Sigmoid colon (tissue), 7 donors: Measurements from ENCODE around the gene CORO2B. TPM values are rescaled to one million over a fixed set of nuclear protein-coding genes. Genes with fewer than 3 reads are reported as not detected.
"Not testable (repeated sequence)": the region's sequence is repeated elsewhere in the genome, so short reads cannot be mapped to it uniquely, and the experiment has no call there.

Experiments used
- DNase-seq: peaks from one replicate; pipeline ENCODE4 v3.0.0-alpha.2; 2019
- H3K27ac ChIP-seq, 4 donors: fragments of 200-600 bp; sonication (generic); one replicate each; pipeline ENCODE4 v1.5.1; 2016 to 2019; ENCODE audit warnings: mild to moderate bottlenecking in 1 of 4
- H3K27me3 ChIP-seq, 3 donors: fragments of 200-600 bp; sonication (generic); one replicate each; pipeline ENCODE4 v1.5.1; 2019; ENCODE audit warnings: mild to moderate bottlenecking in 1 of 3
- H3K36me3 ChIP-seq, 4 donors: fragments of 200-600 bp; sonication (generic); one replicate each; pipeline ENCODE4 v1.5.1; 2016 to 2019
- H3K4me1 ChIP-seq, 4 donors: fragments of 200-600 bp; sonication (generic); one replicate each; pipeline ENCODE4 v1.5.1; 2017 to 2019
- H3K4me3 ChIP-seq, 4 donors: fragments of 200-600 bp; sonication (generic); one replicate each; pipeline ENCODE4 v1.5.1; 2017 to 2019; ENCODE audit warnings: mild to moderate bottlenecking in 2 of 4, moderate library complexity in 1 of 4
- H3K9me3 ChIP-seq, 4 donors: fragments of 200-600 bp in 3 of 4; sonication (generic) in 3 of 4; one replicate each; pipeline versions ENCODE4 v1.5.1 to v1.6.1; 2013 to 2019
- CTCF ChIP-seq, 4 experiments: fragments of 450-650 bp in 3 of 4; fragments of 200-600 bp in 1 of 4; IDR thresholded peaks; one replicate each; pipeline ENCODE4 v1.5.1; 2016 to 2019; ENCODE audit warnings: antibody characterized with exemption in 4 of 4, mild to moderate bottlenecking in 3 of 4, moderate library complexity in 2 of 4
- EP300 ChIP-seq, 4 donors: sonication (generic); formaldehyde crosslinking; IDR thresholded peaks; one replicate each; pipeline ENCODE4 v1.6.1; 2017; ENCODE audit warnings: antibody characterized with exemption in 4 of 4
- POLR2A ChIP-seq, 2 donors: fragments of 450-650 bp; IDR thresholded peaks; one replicate each; pipeline ENCODE4 v1.6.1; 2016; ENCODE audit warnings: antibody characterized with exemption in 2 of 2, mild to moderate bottlenecking in 2 of 2, moderate library complexity in 2 of 2
- POLR2AphosphoS5 ChIP-seq, 4 donors: sonication (generic); formaldehyde crosslinking; IDR thresholded peaks; one replicate each; pipeline ENCODE4 v1.6.1; 2017; ENCODE audit warnings: antibody characterized with exemption in 4 of 4
- WGBS, 2 donors: extraction: QIAGEN DNeasy Blood & Tissue Kit; methylation state at CpG; one replicate each; pipeline ENCODE4 v1.1.7; 2013; 5-methylcytosine and 5-hydroxymethylcytosine counted together
- intact Hi-C: fragments of 100-400 bp; cut with DNase I; formaldehyde crosslinking; loops from one replicate; pipeline ENCODE4 v1.15.1; 2023
- polyA plus RNA-seq, 3 donors: library from polyadenylated mRNA; stranded (reverse); fragments of 200-250 nt; gene quantifications; one replicate each; pipeline ENCODE4 v1.2.3, GENCODE V29; 2013
- total RNA-seq, 4 donors: library from RNA; depleted of rRNA; stranded (reverse); fragments of >200 nt; gene quantifications; one replicate each; pipeline ENCODE4 v1.1.0, GENCODE V29; 2016
- donor health status: healthy with polysubstance abuse.
- donor health status: Bipolar disorder and iron deficiency.
- donor health status: healthy.

Gene CORO2B
- total and polyA plus RNA-seq, 7 donors = 0.46 to 3.9 (median 3.1) TPM

- WGBS, 2 donors = 89 to 96% methylated on average over 4 of the region's 4 CpGs
- TF ChIP-seq EP300 (IDR thresholded peaks at IDR 0.05) = no peak
- no peak for TF ChIP-seq POLR2AphosphoS5 (IDR thresholded peaks at IDR 0.05)
- TF ChIP-seq CTCF (IDR thresholded peaks at IDR 0.05) = no peak
- TF ChIP-seq POLR2A (IDR thresholded peaks at IDR 0.05) = no peak
- Histone ChIP-seq H3K9me3 (no peaks in the 10 kb centered on the region), H3K27me3 (no peaks in the 10 kb centered on the region), H3K4me3 (no peak overlapping the region), H3K4me1 (no peaks in the 10 kb centered on the region), H3K36me3 (no peaks in the 10 kb centered on the region), H3K27ac (no peak overlapping the region)
- intact Hi-C loops = loop anchor here (10.0 kb wide), 2 partner anchors 372 to 422 kb away; no protein-coding TSS in a partner anchor
- peak; percentile 34 for DNase-seq
These were observed 98.1 kb downstream of the CORO2B start for GRCh38 chr15:68676926-68677325.

- Histone ChIP-seq H3K4me1 (no peaks in the 10 kb centered on the region), H3K27ac (no peak overlapping the region), H3K4me3 (no peak overlapping the region), H3K9me3 (no peaks in the 10 kb centered on the region), H3K27me3 (no peaks in the 10 kb centered on the region), H3K36me3 (no peaks in the 10 kb centered on the region)
- WGBS, 2 donors = 85 to 90% methylated on average over 3 of the region's 3 CpGs
- peak; percentile 10 for DNase-seq
- TF ChIP-seq POLR2AphosphoS5 (IDR thresholded peaks at IDR 0.05) (no peak), POLR2A (IDR thresholded peaks at IDR 0.05) (no peak), CTCF (IDR thresholded peaks at IDR 0.05) (no peak), EP300 (IDR thresholded peaks at IDR 0.05) (no peak)
- intact Hi-C loops = loop anchor here (10.0 kb wide), 2 partner anchors 373 to 423 kb away; no protein-coding TSS in a partner anchor
These were observed 99.2 kb downstream of the CORO2B start for GRCh38 chr15:68677996-68678395.

GRCh38 chr15:68678746-68679145, 100.0 kb downstream of the CORO2B start:
- H3K4me3 ChIP-seq = no peak overlapping the region
- TF ChIP-seq EP300 (IDR thresholded peaks at IDR 0.05) (no peak), POLR2AphosphoS5 (IDR thresholded peaks at IDR 0.05) (no peak), CTCF (IDR thresholded peaks at IDR 0.05) (no peak), POLR2A (IDR thresholded peaks at IDR 0.05) (no peak)
- H3K27me3 ChIP-seq = no peaks in the 10 kb centered on the region
- WGBS, 2 donors = 81 to 88% methylated on average over 5 of the region's 5 CpGs
- intact Hi-C loops = loop anchor here (10.0 kb wide), 2 partner anchors 374 to 424 kb away; no protein-coding TSS in a partner anchor
- no peaks in the 10 kb centered on the region for H3K9me3 ChIP-seq
- H3K4me1 ChIP-seq = no peaks in the 10 kb centered on the region
- DNase-seq = peak; percentile 39
- H3K27ac ChIP-seq = no peak overlapping the region
- no peaks in the 10 kb centered on the region for H3K36me3 ChIP-seq

GRCh38 chr15:68679161-68679560, 100.4 kb downstream of the CORO2B start:
- DNase-seq = peak; percentile 40
- Histone ChIP-seq H3K36me3 (no peaks in the 10 kb centered on the region), H3K27ac (no peak overlapping the region), H3K9me3 (no peaks in the 10 kb centered on the region), H3K27me3 (no peaks in the 10 kb centered on the region), H3K4me1 (no peaks in the 10 kb centered on the region), H3K4me3 (no peak overlapping the region)
- no peak for TF ChIP-seq POLR2A (IDR thresholded peaks at IDR 0.05)
- TF ChIP-seq EP300 (IDR thresholded peaks at IDR 0.05) = no peak
- TF ChIP-seq CTCF (IDR thresholded peaks at IDR 0.05) = no peak
- no peak for TF ChIP-seq POLR2AphosphoS5 (IDR thresholded peaks at IDR 0.05)
- intact Hi-C loops = loop anchor here (10.0 kb wide), 2 partner anchors 374 to 424 kb away; no protein-coding TSS in a partner anchor
- 80 to 86% methylated on average over 3 of the region's 3 CpGs for WGBS, 2 donors

GRCh38 chr15:68679961-68680371, 101.2 kb downstream of the CORO2B start:
- TF ChIP-seq EP300 (IDR thresholded peaks at IDR 0.05) (no peak), POLR2AphosphoS5 (IDR thresholded peaks at IDR 0.05) (no peak), CTCF (IDR thresholded peaks at IDR 0.05) (no peak), POLR2A (IDR thresholded peaks at IDR 0.05) (no peak)
- Histone ChIP-seq H3K27me3 (no peaks in the 10 kb centered on the region), H3K36me3 (no peaks in the 10 kb centered on the region), H3K4me3 (no peak overlapping the region), H3K27ac (no peak overlapping the region), H3K9me3 (no peaks in the 10 kb centered on the region), H3K4me1 (no peaks in the 10 kb centered on the region)
- DNase-seq = peak; percentile 46
- whole genome bisulfite sequencing, 2 donors = 94 to 97% methylated on average over 4 of the region's 4 CpGs
- intact Hi-C loops = loop anchor here (10.0 kb wide), 2 partner anchors 375 to 425 kb away; no protein-coding TSS in a partner anchor

GRCh38 chr15:68680756-68681155, 102.0 kb downstream of the CORO2B start:
- peak; percentile 14 for DNase-seq
- H3K9me3 ChIP-seq, H3K36me3 ChIP-seq, H3K27me3 ChIP-seq, H3K4me1 ChIP-seq, intact Hi-C loops, H3K4me3 ChIP-seq, H3K27ac ChIP-seq: not testable (repeated sequence)
- WGBS, 2 donors = 92 to 93% methylated on average over 10 of the region's 10 CpGs
